ENCODE measurements around the gene FEM1C.

DNA sequence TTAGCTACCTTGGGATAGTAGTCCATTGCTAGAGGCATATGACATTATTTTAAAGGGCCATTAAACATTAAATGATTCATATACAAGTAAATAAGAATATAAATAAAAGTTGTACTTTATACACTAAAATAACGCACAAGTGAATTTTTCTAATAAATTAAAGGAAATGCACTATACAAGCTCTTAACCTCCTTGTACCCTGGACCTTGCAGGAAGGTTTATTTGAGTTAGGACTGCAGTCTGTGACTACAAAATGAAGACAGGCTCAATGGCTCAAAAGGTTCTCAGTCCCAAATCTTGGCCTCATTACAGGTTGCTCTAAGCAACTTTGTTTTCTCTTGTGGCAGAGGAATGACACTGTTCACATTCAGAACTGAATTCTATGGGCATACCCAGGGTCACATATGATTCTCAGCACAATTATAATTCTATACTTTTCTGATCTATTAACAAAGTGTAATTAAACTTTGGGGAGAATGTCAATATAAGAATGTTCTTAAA is 34.4 kb downstream of the FEM1C start:
- TF ChIP-seq, protein P1, sequence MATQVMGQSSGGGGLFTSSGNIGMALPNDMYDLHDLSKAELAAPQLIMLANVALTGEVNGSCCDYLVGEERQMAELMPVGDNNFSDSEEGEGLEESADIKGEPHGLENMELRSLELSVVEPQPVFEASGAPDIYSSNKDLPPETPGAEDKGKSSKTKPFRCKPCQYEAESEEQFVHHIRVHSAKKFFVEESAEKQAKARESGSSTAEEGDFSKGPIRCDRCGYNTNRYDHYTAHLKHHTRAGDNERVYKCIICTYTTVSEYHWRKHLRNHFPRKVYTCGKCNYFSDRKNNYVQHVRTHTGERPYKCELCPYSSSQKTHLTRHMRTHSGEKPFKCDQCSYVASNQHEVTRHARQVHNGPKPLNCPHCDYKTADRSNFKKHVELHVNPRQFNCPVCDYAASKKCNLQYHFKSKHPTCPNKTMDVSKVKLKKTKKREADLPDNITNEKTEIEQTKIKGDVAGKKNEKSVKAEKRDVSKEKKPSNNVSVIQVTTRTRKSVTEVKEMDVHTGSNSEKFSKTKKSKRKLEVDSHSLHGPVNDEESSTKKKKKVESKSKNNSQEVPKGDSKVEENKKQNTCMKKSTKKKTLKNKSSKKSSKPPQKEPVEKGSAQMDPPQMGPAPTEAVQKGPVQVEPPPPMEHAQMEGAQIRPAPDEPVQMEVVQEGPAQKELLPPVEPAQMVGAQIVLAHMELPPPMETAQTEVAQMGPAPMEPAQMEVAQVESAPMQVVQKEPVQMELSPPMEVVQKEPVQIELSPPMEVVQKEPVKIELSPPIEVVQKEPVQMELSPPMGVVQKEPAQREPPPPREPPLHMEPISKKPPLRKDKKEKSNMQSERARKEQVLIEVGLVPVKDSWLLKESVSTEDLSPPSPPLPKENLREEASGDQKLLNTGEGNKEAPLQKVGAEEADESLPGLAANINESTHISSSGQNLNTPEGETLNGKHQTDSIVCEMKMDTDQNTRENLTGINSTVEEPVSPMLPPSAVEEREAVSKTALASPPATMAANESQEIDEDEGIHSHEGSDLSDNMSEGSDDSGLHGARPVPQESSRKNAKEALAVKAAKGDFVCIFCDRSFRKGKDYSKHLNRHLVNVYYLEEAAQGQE (IDR thresholded peaks at IDR 0.05; ENCODE audit: unreplicated experiment): no peak
- TF ChIP-seq, protein P2, sequence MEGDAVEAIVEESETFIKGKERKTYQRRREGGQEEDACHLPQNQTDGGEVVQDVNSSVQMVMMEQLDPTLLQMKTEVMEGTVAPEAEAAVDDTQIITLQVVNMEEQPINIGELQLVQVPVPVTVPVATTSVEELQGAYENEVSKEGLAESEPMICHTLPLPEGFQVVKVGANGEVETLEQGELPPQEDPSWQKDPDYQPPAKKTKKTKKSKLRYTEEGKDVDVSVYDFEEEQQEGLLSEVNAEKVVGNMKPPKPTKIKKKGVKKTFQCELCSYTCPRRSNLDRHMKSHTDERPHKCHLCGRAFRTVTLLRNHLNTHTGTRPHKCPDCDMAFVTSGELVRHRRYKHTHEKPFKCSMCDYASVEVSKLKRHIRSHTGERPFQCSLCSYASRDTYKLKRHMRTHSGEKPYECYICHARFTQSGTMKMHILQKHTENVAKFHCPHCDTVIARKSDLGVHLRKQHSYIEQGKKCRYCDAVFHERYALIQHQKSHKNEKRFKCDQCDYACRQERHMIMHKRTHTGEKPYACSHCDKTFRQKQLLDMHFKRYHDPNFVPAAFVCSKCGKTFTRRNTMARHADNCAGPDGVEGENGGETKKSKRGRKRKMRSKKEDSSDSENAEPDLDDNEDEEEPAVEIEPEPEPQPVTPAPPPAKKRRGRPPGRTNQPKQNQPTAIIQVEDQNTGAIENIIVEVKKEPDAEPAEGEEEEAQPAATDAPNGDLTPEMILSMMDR (conservative IDR thresholded peaks at IDR 0.05; ENCODE audit: low read depth in 2 of 2): no peak
- TF ChIP-seq CREB1 (CRISPR knock-in tag; IDR thresholded peaks at IDR 0.05; ENCODE audit: low read depth) (no peak), NANOG (IDR thresholded peaks at IDR 0.05; ENCODE audit: borderline replicate concordance) (no peak), EZH2phosphoT487 (IDR thresholded peaks at IDR 0.05; ENCODE audit: unreplicated experiment) (no peak), POLR2AphosphoS5 (IDR thresholded peaks at IDR 0.05; ENCODE audit: low read depth) (no peak), EZH2 (IDR thresholded peaks at IDR 0.05; ENCODE audit: low read depth, unreplicated experiment) (no peak), JUNB (IDR thresholded peaks at IDR 0.05; ENCODE audit: unreplicated experiment) (no peak), ZNF114 (CRISPR knock-in tag; IDR thresholded peaks at IDR 0.05) (no peak), STAT1 (IDR thresholded peaks at IDR 0.05; ENCODE audit: unreplicated experiment) (no peak), ZNF331 (CRISPR knock-in tag; IDR thresholded peaks at IDR 0.05; ENCODE audit: low read depth) (no peak)
- TF ChIP-seq, protein P3, sequence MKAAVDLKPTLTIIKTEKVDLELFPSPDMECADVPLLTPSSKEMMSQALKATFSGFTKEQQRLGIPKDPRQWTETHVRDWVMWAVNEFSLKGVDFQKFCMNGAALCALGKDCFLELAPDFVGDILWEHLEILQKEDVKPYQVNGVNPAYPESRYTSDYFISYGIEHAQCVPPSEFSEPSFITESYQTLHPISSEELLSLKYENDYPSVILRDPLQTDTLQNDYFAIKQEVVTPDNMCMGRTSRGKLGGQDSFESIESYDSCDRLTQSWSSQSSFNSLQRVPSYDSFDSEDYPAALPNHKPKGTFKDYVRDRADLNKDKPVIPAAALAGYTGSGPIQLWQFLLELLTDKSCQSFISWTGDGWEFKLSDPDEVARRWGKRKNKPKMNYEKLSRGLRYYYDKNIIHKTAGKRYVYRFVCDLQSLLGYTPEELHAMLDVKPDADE (IDR thresholded peaks at IDR 0.05): no peak
- TF ChIP-seq, protein P4, sequence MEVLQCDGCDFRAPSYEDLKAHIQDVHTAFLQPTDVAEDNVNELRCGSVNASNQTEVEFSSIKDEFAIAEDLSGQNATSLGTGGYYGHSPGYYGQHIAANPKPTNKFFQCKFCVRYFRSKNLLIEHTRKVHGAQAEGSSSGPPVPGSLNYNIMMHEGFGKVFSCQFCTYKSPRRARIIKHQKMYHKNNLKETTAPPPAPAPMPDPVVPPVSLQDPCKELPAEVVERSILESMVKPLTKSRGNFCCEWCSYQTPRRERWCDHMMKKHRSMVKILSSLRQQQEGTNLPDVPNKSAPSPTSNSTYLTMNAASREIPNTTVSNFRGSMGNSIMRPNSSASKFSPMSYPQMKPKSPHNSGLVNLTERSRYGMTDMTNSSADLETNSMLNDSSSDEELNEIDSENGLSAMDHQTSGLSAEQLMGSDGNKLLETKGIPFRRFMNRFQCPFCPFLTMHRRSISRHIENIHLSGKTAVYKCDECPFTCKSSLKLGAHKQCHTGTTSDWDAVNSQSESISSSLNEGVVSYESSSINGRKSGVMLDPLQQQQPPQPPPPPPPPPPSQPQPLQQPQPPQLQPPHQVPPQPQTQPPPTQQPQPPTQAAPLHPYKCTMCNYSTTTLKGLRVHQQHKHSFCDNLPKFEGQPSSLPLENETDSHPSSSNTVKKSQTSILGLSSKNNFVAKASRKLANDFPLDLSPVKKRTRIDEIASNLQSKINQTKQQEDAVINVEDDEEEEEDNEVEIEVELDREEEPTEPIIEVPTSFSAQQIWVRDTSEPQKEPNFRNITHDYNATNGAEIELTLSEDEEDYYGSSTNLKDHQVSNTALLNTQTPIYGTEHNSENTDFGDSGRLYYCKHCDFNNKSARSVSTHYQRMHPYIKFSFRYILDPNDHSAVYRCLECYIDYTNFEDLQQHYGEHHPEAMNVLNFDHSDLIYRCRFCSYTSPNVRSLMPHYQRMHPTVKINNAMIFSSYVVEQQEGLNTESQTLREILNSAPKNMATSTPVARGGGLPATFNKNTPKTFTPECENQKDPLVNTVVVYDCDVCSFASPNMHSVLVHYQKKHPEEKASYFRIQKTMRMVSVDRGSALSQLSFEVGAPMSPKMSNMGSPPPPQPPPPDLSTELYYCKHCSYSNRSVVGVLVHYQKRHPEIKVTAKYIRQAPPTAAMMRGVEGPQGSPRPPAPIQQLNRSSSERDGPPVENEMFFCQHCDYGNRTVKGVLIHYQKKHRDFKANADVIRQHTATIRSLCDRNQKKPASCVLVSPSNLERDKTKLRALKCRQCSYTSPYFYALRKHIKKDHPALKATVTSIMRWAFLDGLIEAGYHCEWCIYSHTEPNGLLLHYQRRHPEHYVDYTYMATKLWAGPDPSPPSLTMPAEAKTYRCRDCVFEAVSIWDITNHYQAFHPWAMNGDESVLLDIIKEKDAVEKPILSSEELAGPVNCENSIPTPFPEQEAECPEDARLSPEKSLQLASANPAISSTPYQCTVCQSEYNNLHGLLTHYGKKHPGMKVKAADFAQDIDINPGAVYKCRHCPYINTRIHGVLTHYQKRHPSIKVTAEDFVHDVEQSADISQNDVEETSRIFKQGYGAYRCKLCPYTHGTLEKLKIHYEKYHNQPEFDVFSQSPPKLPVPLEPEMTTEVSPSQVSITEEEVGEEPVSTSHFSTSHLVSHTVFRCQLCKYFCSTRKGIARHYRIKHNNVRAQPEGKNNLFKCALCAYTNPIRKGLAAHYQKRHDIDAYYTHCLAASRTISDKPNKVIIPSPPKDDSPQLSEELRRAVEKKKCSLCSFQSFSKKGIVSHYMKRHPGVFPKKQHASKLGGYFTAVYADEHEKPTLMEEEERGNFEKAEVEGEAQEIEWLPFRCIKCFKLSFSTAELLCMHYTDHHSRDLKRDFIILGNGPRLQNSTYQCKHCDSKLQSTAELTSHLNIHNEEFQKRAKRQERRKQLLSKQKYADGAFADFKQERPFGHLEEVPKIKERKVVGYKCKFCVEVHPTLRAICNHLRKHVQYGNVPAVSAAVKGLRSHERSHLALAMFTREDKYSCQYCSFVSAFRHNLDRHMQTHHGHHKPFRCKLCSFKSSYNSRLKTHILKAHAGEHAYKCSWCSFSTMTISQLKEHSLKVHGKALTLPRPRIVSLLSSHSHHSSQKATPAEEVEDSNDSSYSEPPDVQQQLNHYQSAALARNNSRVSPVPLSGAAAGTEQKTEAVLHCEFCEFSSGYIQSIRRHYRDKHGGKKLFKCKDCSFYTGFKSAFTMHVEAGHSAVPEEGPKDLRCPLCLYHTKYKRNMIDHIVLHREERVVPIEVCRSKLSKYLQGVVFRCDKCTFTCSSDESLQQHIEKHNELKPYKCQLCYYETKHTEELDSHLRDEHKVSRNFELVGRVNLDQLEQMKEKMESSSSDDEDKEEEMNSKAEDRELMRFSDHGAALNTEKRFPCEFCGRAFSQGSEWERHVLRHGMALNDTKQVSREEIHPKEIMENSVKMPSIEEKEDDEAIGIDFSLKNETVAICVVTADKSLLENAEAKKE (CRISPR knock-in tag; IDR thresholded peaks at IDR 0.05): no peak

All from GM23338 (cell line).